CD4-positive, alpha-beta T cell (primary cell): ENCODE results near the gene SAMD3. TPM values are rescaled to one million over a fixed set of nuclear protein-coding genes. Genes with fewer than 3 reads are reported as not detected.
A peak's percentile ranks its signal among the peaks of the same experiment; 100 is the strongest.

Experiments used
- ATAC-seq: fragments of 200-7000 bp; cut with Tn5 transposase; one replicate; pipeline ENCODE4 v1.10.0; 2022; ENCODE audit warnings: mild to moderate bottlenecking; ENCODE audit not compliant: poor library complexity
- CTCF ChIA-PET: fragments of 350-600 bp; sonication (Branson Sonifier 250); formaldehyde crosslinking; loops from one replicate; lab custom pipeline; 2021; ENCODE audit warnings: antibody characterized with exemption, inconsistent platforms; lab: Charles Lee
- POLR2A ChIA-PET: fragments of 350-600 bp; sonication (Branson Sonifier 250); formaldehyde crosslinking; loops from one replicate; lab custom pipeline; 2021; ENCODE audit warnings: antibody characterized with exemption, inconsistent platforms; lab: Charles Lee
- DNase-seq, 14 experiments: peaks; one replicate each; pipeline ENCODE4 v3.0.0-alpha.2; 2013 to 2020; ENCODE audit warnings: mixed read lengths in 2 of 14
- H3K27ac ChIP-seq, 2 donors: one replicate each; pipeline versions ENCODE4 v1.5.1 to v1.7.0; 2013; ENCODE audit warnings: low read length in 2 of 2, low read depth in 1 of 2, mild to moderate bottlenecking in 1 of 2
- H3K27me3 ChIP-seq, 2 experiments: 1 replicate in 1 of 2; 2 replicates in 1 of 2; pipeline versions ENCODE4 v1.6.1 to v1.7.0; 2013; ENCODE audit warnings: low read length in 2 of 2, control low read depth in 1 of 2, mild to moderate bottlenecking in 1 of 2, moderate library complexity in 1 of 2; ENCODE audit not compliant: insufficient read depth in 2 of 2, control insufficient read depth in 1 of 2
- H3K36me3 ChIP-seq: one replicate; pipeline ENCODE4 v1.6.1; 2013; ENCODE audit warnings: low read length, control low read depth; ENCODE audit not compliant: insufficient read depth
- H3K4me1 ChIP-seq: one replicate; pipeline ENCODE4 v1.6.1; 2013; ENCODE audit warnings: low read length, control low read depth; ENCODE audit not compliant: insufficient read depth
- H3K4me3 ChIP-seq: one replicate; pipeline ENCODE4 v1.5.1; 2013; ENCODE audit warnings: mild to moderate bottlenecking, low read length, moderate library complexity
- H3K9me3 ChIP-seq, 2 experiments: 1 replicate in 1 of 2; 2 replicates in 1 of 2; pipeline versions ENCODE4 v1.6.1 to v1.7.0; 2013; ENCODE audit warnings: low read length in 2 of 2, mild to moderate bottlenecking in 2 of 2, control low read depth in 1 of 2, moderate library complexity in 1 of 2; ENCODE audit not compliant: control insufficient read depth in 1 of 2, insufficient read depth in 1 of 2
- H3K27ac Mint-ChIP-seq: one replicate; pipeline ENCODE4 v1.8.0; 2020; ENCODE audit warnings: mixed read lengths
- H3K27me3 Mint-ChIP-seq: one replicate; pipeline ENCODE4 v1.8.0; 2021; ENCODE audit warnings: mixed read lengths
- H3K36me3 Mint-ChIP-seq: one replicate; pipeline ENCODE4 v1.8.0; 2021; ENCODE audit warnings: low read depth, mixed read lengths
- H3K4me1 Mint-ChIP-seq: one replicate; pipeline ENCODE4 v1.8.0; 2021; ENCODE audit warnings: low read depth, mixed read lengths
- H3K4me3 Mint-ChIP-seq: one replicate; pipeline ENCODE4 v1.8.0; 2020; ENCODE audit warnings: mild to moderate bottlenecking, mixed read lengths
- H3K9me3 Mint-ChIP-seq: one replicate; pipeline ENCODE4 v1.8.0; 2020; ENCODE audit warnings: mixed read lengths
- intact Hi-C, 2 experiments: fragments of 100-400 bp; cut with DNase I in 1 of 2; cut with micrococcal nuclease in 1 of 2; formaldehyde crosslinking; loops; one replicate each; pipeline versions ENCODE4 v1.15.1 to v1.9.0; 2023 to 2025; cut with DNase I, micrococcal nuclease
- total RNA-seq, 174 experiments: library from RNA in 2 of 174; stranded (reverse) in 2 of 174; gene quantifications; one replicate each; pipeline ENCODE4 v1.2.3 and lab custom pipeline; 2021 to 2026
- TF ChIP-seq, protein P1 (sequence below): fragments of 200-600 bp; IDR thresholded peaks from one replicate; pipeline ENCODE4 v1.8.0; 2022; ENCODE audit warnings: antibody characterized with exemption, mild to moderate bottlenecking

SAMD3 gene
- total RNA-seq, 2 experiments from 2014 or later = 24.3 to 28.7 TPM

DNA sequence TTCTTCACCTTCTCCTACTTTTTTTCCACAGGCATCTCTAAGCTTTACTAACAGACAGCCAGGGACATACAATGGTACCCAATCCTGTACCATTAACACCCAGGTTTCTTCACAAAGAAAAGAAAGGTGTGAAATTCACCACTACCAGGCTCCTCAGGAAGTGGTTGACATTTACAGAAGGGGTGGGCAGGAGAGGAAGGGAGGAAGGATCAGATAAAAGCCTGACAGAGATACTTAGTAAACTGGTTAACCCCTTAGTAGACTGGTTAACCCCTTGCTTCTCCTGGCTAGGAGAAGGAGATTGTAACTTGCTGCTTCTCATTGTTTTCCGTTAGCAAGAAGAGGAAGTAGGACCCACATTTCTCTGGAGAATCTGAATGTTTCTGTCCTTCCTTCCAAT is 7.2 kb downstream of the SAMD3 start:
- Mint-ChIP-seq H3K27me3 (no peaks in the 10 kb centered on the region), H3K4me3 (peak overlapping the region; percentile 87), H3K9me3 (peaks cover 13% of the 10 kb centered on the region), H3K4me1 (peaks cover 84% of the 10 kb centered on the region), H3K27ac (peak overlapping the region; percentile 67), H3K36me3 (peaks cover 48% of the 10 kb centered on the region)
- peak; percentile 95 for ATAC-seq
- DNase-seq = peak in 7 of 14 experiments; percentile 19 to 92 (median 43)
- Histone ChIP-seq H3K27me3 (no peaks in the 10 kb centered on the region), H3K27ac (peak overlapping the region in 1 of 2 donors; percentile 1), H3K4me1 (peaks cover 22% of the 10 kb centered on the region), H3K9me3 (no peaks in the 10 kb centered on the region), H3K4me3 (peak overlapping the region; percentile 54), H3K36me3 (peaks cover 9% of the 10 kb centered on the region)
- TF ChIP-seq, protein P1, sequence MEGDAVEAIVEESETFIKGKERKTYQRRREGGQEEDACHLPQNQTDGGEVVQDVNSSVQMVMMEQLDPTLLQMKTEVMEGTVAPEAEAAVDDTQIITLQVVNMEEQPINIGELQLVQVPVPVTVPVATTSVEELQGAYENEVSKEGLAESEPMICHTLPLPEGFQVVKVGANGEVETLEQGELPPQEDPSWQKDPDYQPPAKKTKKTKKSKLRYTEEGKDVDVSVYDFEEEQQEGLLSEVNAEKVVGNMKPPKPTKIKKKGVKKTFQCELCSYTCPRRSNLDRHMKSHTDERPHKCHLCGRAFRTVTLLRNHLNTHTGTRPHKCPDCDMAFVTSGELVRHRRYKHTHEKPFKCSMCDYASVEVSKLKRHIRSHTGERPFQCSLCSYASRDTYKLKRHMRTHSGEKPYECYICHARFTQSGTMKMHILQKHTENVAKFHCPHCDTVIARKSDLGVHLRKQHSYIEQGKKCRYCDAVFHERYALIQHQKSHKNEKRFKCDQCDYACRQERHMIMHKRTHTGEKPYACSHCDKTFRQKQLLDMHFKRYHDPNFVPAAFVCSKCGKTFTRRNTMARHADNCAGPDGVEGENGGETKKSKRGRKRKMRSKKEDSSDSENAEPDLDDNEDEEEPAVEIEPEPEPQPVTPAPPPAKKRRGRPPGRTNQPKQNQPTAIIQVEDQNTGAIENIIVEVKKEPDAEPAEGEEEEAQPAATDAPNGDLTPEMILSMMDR = no peak
- ChIA-PET CTCF (interaction anchor here (1.2 kb wide), 1 partner anchor 8 kb away, joined by 5 read pairs; no protein-coding TSS in a partner anchor), POLR2A (interaction anchor here (0.5 to 2.5 kb wide), 11 partner anchors 8 to 85 kb away, joined by 3 to 12 read pairs (median 4); partner anchors contain the start of gene SAMD3)
- intact Hi-C loops = loop anchor here in 1 of 2 experiments (2.0 to 5.0 kb wide), 2 partner anchors 33 to 83 kb away; no protein-coding TSS in a partner anchor

DNA sequence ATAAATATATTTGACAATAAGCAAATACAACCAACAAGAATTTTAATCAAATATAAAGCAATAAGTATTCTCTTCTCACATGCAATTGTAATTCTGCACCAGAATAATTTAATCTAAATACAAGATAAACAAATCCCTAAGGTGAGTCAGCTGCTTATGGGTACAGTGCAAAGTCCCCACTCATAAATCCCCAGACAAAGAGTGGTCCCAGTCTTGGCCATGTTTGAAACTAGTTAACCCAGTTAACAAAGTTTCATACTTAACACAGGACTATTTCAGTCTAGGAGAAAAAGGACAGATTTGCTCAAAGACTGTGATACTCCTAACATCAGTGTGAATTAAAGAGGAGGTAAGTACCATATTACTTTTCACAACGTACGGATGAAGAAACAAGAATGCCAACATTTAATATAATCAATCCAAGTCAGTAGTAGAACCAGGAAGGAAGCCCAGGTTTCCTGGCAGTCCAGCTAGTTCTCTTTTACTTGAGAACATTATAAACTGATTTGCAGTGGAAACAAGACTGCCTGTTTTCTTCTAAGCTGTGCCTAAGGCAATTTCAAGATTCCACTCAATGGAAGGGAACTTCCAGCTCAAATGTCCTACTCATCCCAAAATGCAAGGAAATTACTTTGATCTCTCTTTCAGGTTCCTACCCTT is 10.4 kb downstream of the SAMD3 start:
- Mint-ChIP-seq H3K4me3 (peak overlapping the region; percentile 89), H3K27me3 (no peaks in the 10 kb centered on the region), H3K27ac (peak overlapping the region; percentile 75), H3K9me3 (peaks cover 2% of the 10 kb centered on the region), H3K4me1 (peaks cover 82% of the 10 kb centered on the region), H3K36me3 (peaks cover 69% of the 10 kb centered on the region)
- ChIA-PET POLR2A (interaction anchor here (1.4 to 1.6 kb wide), 2 partner anchors 9 to 11 kb away, joined by 6 read pairs; partner anchors contain the start of gene SAMD3), CTCF (interaction anchor here (1.8 kb wide), 1 partner anchor 11 kb away, joined by 8 read pairs; the partner anchor contains the start of gene SAMD3)
- ATAC-seq = no peak
- peaks cover 26% of the 10 kb centered on the region for H3K4me1 ChIP-seq
- H3K4me3 ChIP-seq = peak overlapping the region; percentile 54
- no peak overlapping the region for H3K27ac ChIP-seq
- no peak for DNase-seq
- TF ChIP-seq, protein P1 = no peak
- intact Hi-C loops = no loop called here
- peaks cover 36% of the 10 kb centered on the region for H3K36me3 ChIP-seq
- H3K9me3 ChIP-seq = no peaks in the 10 kb centered on the region
- no peaks in the 10 kb centered on the region for H3K27me3 ChIP-seq

DNA sequence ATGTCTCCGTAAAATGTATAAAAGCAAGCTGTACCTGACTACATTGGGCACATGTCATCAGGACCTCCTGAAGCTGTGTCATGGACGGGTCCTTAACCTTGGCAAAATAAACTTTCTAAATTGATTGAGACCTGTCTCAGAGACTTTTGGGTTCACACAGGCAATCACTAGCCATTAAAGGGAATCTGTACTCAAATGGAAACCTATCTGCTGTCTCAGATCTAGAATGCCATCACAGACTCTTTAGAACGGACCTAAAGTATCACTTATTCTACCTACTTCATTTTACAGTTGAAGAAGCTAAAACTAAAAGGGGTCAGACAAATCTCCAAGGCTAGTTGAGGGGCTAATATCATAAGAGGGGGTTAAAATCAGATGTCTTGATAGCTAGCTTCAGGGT is 11.1 kb downstream of the SAMD3 start:
- peaks cover 29% of the 10 kb centered on the region for H3K4me1 ChIP-seq
- TF ChIP-seq, protein P1 = no peak
- H3K4me3 Mint-ChIP-seq = peak overlapping the region; percentile 89
- H3K9me3 ChIP-seq = no peaks in the 10 kb centered on the region
- DNase-seq = no peak
- H3K4me1 Mint-ChIP-seq = peaks cover 80% of the 10 kb centered on the region
- no peaks in the 10 kb centered on the region for H3K27me3 ChIP-seq
- H3K4me3 ChIP-seq = peak overlapping the region; percentile 54
- peaks cover 42% of the 10 kb centered on the region for H3K36me3 ChIP-seq
- H3K27ac Mint-ChIP-seq = peak overlapping the region; percentile 75
- H3K27me3 Mint-ChIP-seq = no peaks in the 10 kb centered on the region
- ATAC-seq = no peak
- H3K36me3 Mint-ChIP-seq = peaks cover 75% of the 10 kb centered on the region
- ChIA-PET POLR2A (interaction anchor here (1.0 to 1.2 kb wide), 2 partner anchors 11 to 23 kb away, joined by 3 to 4 read pairs; partner anchors contain the start of gene SAMD3), CTCF (interaction anchor here (1.8 kb wide), 1 partner anchor 12 kb away, joined by 8 read pairs; the partner anchor contains the start of gene SAMD3)
- no peak overlapping the region for H3K27ac ChIP-seq
- H3K9me3 Mint-ChIP-seq = peaks cover 2% of the 10 kb centered on the region
- intact Hi-C loops = no loop called here
